NT2/D1 (cell line): ENCODE results near the gene PPA1.

Source experiments
- SUZ12 ChIP-seq: IDR thresholded peaks from 2 replicates; pipeline ENCODE4 v1.6.1; 2011; ENCODE audit not compliant: insufficient read length, insufficient read depth; ENCODE audit errors: extremely low read depth
- YY1 ChIP-seq: IDR thresholded peaks from 2 replicates; pipeline ENCODE4 v1.6.1; 2011; ENCODE audit not compliant: insufficient read length, insufficient read depth

DNA sequence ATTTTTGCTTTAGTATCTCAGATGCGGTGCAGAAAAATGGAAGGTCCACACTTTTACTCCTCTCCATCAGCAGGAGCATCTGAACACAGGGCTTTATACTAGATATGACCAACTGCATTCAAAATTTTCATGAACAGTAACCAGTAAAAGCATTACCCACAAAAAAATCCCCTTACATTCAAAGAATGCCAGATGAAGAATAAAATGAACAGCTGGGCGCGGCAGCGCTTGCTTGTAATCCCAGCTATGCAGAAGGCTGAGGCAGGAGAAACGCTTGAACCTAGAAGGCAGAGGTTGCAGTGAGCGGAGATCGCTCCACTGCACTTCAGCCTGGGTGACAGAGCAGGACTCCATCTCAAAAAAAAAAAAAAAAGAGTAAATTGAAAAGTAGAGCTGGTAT, 66.0 kb downstream of the PPA1 start:
- TF ChIP-seq YY1 (no peak), SUZ12 (no peak)
